H54 (cell line): Measurements from ENCODE around the gene ACVR2A.
A peak's percentile ranks its signal among the peaks of the same experiment; 100 is the strongest.

Experiments used
- DNase-seq: peaks from one replicate; pipeline ENCODE4 v3.0.0; 2011; ENCODE audit warnings: low spot score, mixed read lengths; ENCODE audit not compliant: insufficient read length
- FAIRE-seq: peaks from 3 replicates; lab custom pipeline; 2011; peaks lifted over from hg19 to GRCh38; lab: Jason Lieb, UNC
- POLR2A ChIP-seq: IDR thresholded peaks from 2 replicates; pipeline ENCODE4 v1.6.1; 2011; ENCODE audit warnings: low read depth, mild to moderate bottlenecking, low read length

ACVR2A gene

GRCh38 chr2:147872967-147873366 lies 28.1 kb downstream of the ACVR2A start:
- DNase-seq, result no peak
- TF ChIP-seq POLR2A, result no peak
- peak; percentile 75 for FAIRE-seq

- TF ChIP-seq POLR2A, result no peak
- no peak for FAIRE-seq
Measured at GRCh38 chr2:147873859-147874483, 29.1 kb downstream of the ACVR2A start.

GRCh38 chr2:147879846-147880245 lies 35.0 kb downstream of the ACVR2A start:
- FAIRE-seq (no peak), DNase-seq (no peak)
- no peak for TF ChIP-seq POLR2A

More at GRCh38 chr2:147873859-147874483, 29.1 kb downstream of the ACVR2A start:
- no peak for DNase-seq

- TF ChIP-seq POLR2A, result no peak
- FAIRE-seq (no peak), DNase-seq (no peak)
Measured at GRCh38 chr2:147882631-147883030, 37.8 kb downstream of the ACVR2A start.

- DNase-seq (no peak), FAIRE-seq (no peak)
- no peak for TF ChIP-seq POLR2A
Measured at GRCh38 chr2:147884830-147885229, 40.0 kb downstream of the ACVR2A start.

- no peak for TF ChIP-seq POLR2A
- no peak for FAIRE-seq
- DNase-seq, result no peak
Measured at GRCh38 chr2:147886136-147886535, 41.3 kb downstream of the ACVR2A start.

- no peak for DNase-seq
- FAIRE-seq, result peak; percentile 55
- no peak for TF ChIP-seq POLR2A
Measured at GRCh38 chr2:147888680-147889079, 43.9 kb downstream of the ACVR2A start.

- FAIRE-seq (no peak), DNase-seq (no peak)
- no peak for TF ChIP-seq POLR2A
Measured at GRCh38 chr2:147904051-147904450, 59.2 kb downstream of the ACVR2A start.

- no peak for FAIRE-seq
- no peak for DNase-seq
Measured at GRCh38 chr2:147909178-147909577, 64.3 kb downstream of the ACVR2A start.

GRCh38 chr2:147910990-147911473 lies 66.2 kb downstream of the ACVR2A start:
- FAIRE-seq (no peak), DNase-seq (no peak)
- TF ChIP-seq POLR2A, result no peak

More at GRCh38 chr2:147909178-147909577, 64.3 kb downstream of the ACVR2A start:
- no peak for TF ChIP-seq POLR2A

GRCh38 chr2:147913701-147914480 lies 69.1 kb downstream of the ACVR2A start:
- FAIRE-seq (peak; percentile 6), DNase-seq (no peak)
- no peak for TF ChIP-seq POLR2A

GRCh38 chr2:147916067-147916466 lies 71.2 kb downstream of the ACVR2A start:
- TF ChIP-seq POLR2A, result no peak
- DNase-seq (no peak), FAIRE-seq (no peak)

GRCh38 chr2:147916723-147917122 lies 71.9 kb downstream of the ACVR2A start:
- DNase-seq, result no peak
- TF ChIP-seq POLR2A, result no peak
- FAIRE-seq, result no peak

- no peak for DNase-seq
- TF ChIP-seq POLR2A, result no peak
- FAIRE-seq, result no peak
Measured at GRCh38 chr2:147917161-147917560, 72.3 kb downstream of the ACVR2A start.

- TF ChIP-seq POLR2A, result no peak
- DNase-seq, result no peak
- FAIRE-seq, result no peak
Measured at GRCh38 chr2:147923846-147924245, 79.0 kb downstream of the ACVR2A start.

- TF ChIP-seq POLR2A, result no peak
- DNase-seq (no peak), FAIRE-seq (no peak)
Measured at GRCh38 chr2:147924647-147925046, 79.8 kb downstream of the ACVR2A start.
